SU-DHL-6 (cell line): ENCODE data around the gene TNPO1.

Source experiments
- H2AFZ ChIP-seq: fragments of 200-600 bp; sonication (generic); 2 replicates; pipeline ENCODE4 v1.6.1; 2014; ENCODE audit warnings: low read depth, mild to moderate bottlenecking, moderate library complexity, mixed read lengths, antibody characterized with exemption, low read length; ENCODE audit not compliant: severe bottlenecking
- H3F3A ChIP-seq: fragments of 200-600 bp; shearing (Covaris generic); 2 replicates; pipeline ENCODE4 v1.6.0; 2016; ENCODE audit warnings: antibody characterized with exemption, mild to moderate bottlenecking; ENCODE audit not compliant: insufficient read depth
- H3K27ac ChIP-seq: fragments of 200-600 bp; sonication (generic); 2 replicates; pipeline ENCODE4 v1.5.1; 2016; ENCODE audit warnings: low read depth, mild to moderate bottlenecking, low read length, moderate library complexity, mixed read lengths
- H3K27me3 ChIP-seq: fragments of 200-600 bp; sonication (generic), shearing (Covaris generic); 2 replicates; pipeline ENCODE4 v1.6.0; 2014; ENCODE audit warnings: mild to moderate bottlenecking, low read length
- H3K36me3 ChIP-seq: fragments of 200-600 bp; sonication (generic); 2 replicates; pipeline ENCODE4 v1.6.1; 2014; ENCODE audit warnings: mild to moderate bottlenecking, low read length, mixed read lengths
- H3K4me2 ChIP-seq: fragments of 300-600, 200-600 bp; shearing (Covaris generic), sonication (generic); 2 replicates; pipeline ENCODE4 v1.6.0; 2014; ENCODE audit warnings: low read length, low read depth, mild to moderate bottlenecking; ENCODE audit not compliant: poor library complexity, severe bottlenecking
- H3K4me3 ChIP-seq: fragments of 200-600 bp; sonication (generic); 2 replicates; pipeline ENCODE4 v1.5.1; 2014; ENCODE audit warnings: antibody characterized with exemption, low read length, mild to moderate bottlenecking, mixed read lengths; ENCODE audit not compliant: insufficient read depth, poor library complexity, severe bottlenecking
- H3K79me2 ChIP-seq: fragments of 200-600 bp; sonication (generic); 2 replicates; pipeline ENCODE4 v1.6.1; 2014; ENCODE audit warnings: mild to moderate bottlenecking, low read length, moderate library complexity; ENCODE audit not compliant: insufficient read depth
- H3K9ac ChIP-seq: fragments of 200-600 bp; sonication (generic); 2 replicates; pipeline ENCODE4 v1.7.0; 2014; ENCODE audit warnings: mild to moderate bottlenecking, low read length
- H3K9me2 ChIP-seq: fragments of 200-600 bp; sonication (generic); replicated peaks from 2 replicates; pipeline ENCODE4 v1.6.1; 2014; ENCODE audit warnings: low read length; ENCODE audit not compliant: insufficient read depth
- H3K9me3 ChIP-seq: fragments of 200-600 bp; sonication (generic); 2 replicates; pipeline ENCODE4 v1.6.1; 2014; ENCODE audit warnings: low read length, mixed read lengths; ENCODE audit not compliant: insufficient read depth
- H4K20me1 ChIP-seq: fragments of 200-600 bp; sonication (generic); 2 replicates; pipeline ENCODE4 v1.6.1; 2014; ENCODE audit warnings: low read depth, mild to moderate bottlenecking, antibody characterized with exemption, low read length, moderate library complexity, mixed read lengths
- CTCF ChIP-seq: fragments of 200-600 bp; sonication (generic); IDR thresholded peaks from one replicate; pipeline ENCODE4 v1.5.1; 2017; ENCODE audit warnings: antibody characterized with exemption, mild to moderate bottlenecking, low read length, moderate library complexity; ENCODE audit not compliant: insufficient read depth, poor library complexity, severe bottlenecking
- EZH2phosphoT487 ChIP-seq: fragments of 200-600 bp; sonication (generic), shearing (Covaris generic); conservative IDR thresholded peaks from 2 replicates; pipeline ENCODE4 v1.6.1; 2018; ENCODE audit warnings: mild to moderate bottlenecking, antibody characterized with exemption, low read length, moderate library complexity, mixed read lengths

The TNPO1 gene

GRCh38 chr5:72859127-72859526, 42.7 kb downstream of the TNPO1 start:
- TF ChIP-seq EZH2phosphoT487 (no peak), CTCF (no peak)
- H3K4me2 ChIP-seq = no peak overlapping the region
- peaks cover 75% of the 10 kb centered on the region for H3K79me2 ChIP-seq
- no peak overlapping the region for H2AFZ ChIP-seq
- H3K9ac ChIP-seq = no peak overlapping the region
- peaks cover 19% of the 10 kb centered on the region for H4K20me1 ChIP-seq
- peaks cover 62% of the 10 kb centered on the region for H3K36me3 ChIP-seq
- no peaks in the 10 kb centered on the region for H3K9me3 ChIP-seq
- no peak overlapping the region for H3K27ac ChIP-seq
- H3K4me3 ChIP-seq = no peak overlapping the region
- no peaks in the 10 kb centered on the region for H3K27me3 ChIP-seq
- H3F3A ChIP-seq = peaks cover 3% of the 10 kb centered on the region; the same call in 1 of the 2 replicates
- H3K9me2 ChIP-seq = no peaks in the 10 kb centered on the region

GRCh38 chr5:72860499-72860898, 44.0 kb downstream of the TNPO1 start:
- no peak overlapping the region for H3K4me3 ChIP-seq
- H3K9me3 ChIP-seq = no peaks in the 10 kb centered on the region
- peaks cover 72% of the 10 kb centered on the region for H3K79me2 ChIP-seq
- H3K27me3 ChIP-seq = no peaks in the 10 kb centered on the region
- no peak overlapping the region for H2AFZ ChIP-seq
- no peak overlapping the region for H3K4me2 ChIP-seq
- H3K9me2 ChIP-seq = no peaks in the 10 kb centered on the region
- peaks cover 3% of the 10 kb centered on the region; the same call in 1 of the 2 replicates for H3F3A ChIP-seq
- H3K36me3 ChIP-seq = peaks cover 59% of the 10 kb centered on the region
- H4K20me1 ChIP-seq = peaks cover 14% of the 10 kb centered on the region; the same call in 1 of the 2 replicates
- TF ChIP-seq CTCF = no peak
- TF ChIP-seq EZH2phosphoT487 = no peak
- H3K27ac ChIP-seq = no peak overlapping the region
- H3K9ac ChIP-seq = no peak overlapping the region

- no peak overlapping the region for H3K9ac ChIP-seq
Measured at GRCh38 chr5:72871366-72872024, 55.0 kb downstream of the TNPO1 start.

More at GRCh38 chr5:72871366-72872024, 55.0 kb downstream of the TNPO1 start:
- Histone ChIP-seq H3K9me3 (no peaks in the 10 kb centered on the region), H4K20me1 (peaks cover 16% of the 10 kb centered on the region), H3F3A (peaks cover 3% of the 10 kb centered on the region; the same call in 1 of the 2 replicates), H3K36me3 (peaks cover 68% of the 10 kb centered on the region), H3K27me3 (no peaks in the 10 kb centered on the region), H3K4me3 (no peak overlapping the region), H3K9me2 (no peaks in the 10 kb centered on the region), H3K79me2 (peaks cover 27% of the 10 kb centered on the region), H3K27ac (no peak overlapping the region), H2AFZ (no peak overlapping the region), H3K4me2 (no peak overlapping the region)
- TF ChIP-seq EZH2phosphoT487 = no peak
- no peak for TF ChIP-seq CTCF
